BJ (cell line): ENCODE results near the gene RAD51B. TPM values are rescaled to one million over a fixed set of nuclear protein-coding genes. Genes with fewer than 3 reads are reported as not detected.

ENCODE experiments used
- CTCF ChIA-PET: fragments of 350-600 bp; formaldehyde crosslinking; extraction: SDS; loops from one replicate; lab custom pipeline; 2021; ENCODE audit warnings: antibody characterized with exemption, inconsistent platforms; lab: Yijun Ruan, JAX
- POLR2A ChIA-PET: fragments of 300-600 bp; sonication (Branson Sonifier 250); formaldehyde crosslinking; extraction: SDS; loops from one replicate; lab custom pipeline; 2021; ENCODE audit warnings: antibody characterized with exemption; lab: Charles Lee
- DNase-seq: peaks from one replicate; pipeline ENCODE4 v3.0.0-alpha.2; 2011; ENCODE audit warnings: low read depth
- H3K27me3 ChIP-seq: 2 replicates; pipeline ENCODE4 v1.6.0; 2011; ENCODE audit warnings: low read length; ENCODE audit not compliant: control insufficient read depth, insufficient read depth
- H3K36me3 ChIP-seq: 2 replicates; pipeline ENCODE4 v1.5.1; 2011; ENCODE audit warnings: low read length; ENCODE audit not compliant: control insufficient read depth, insufficient read depth
- H3K4me3 ChIP-seq: 2 replicates; pipeline ENCODE4 v1.5.1; 2011; ENCODE audit warnings: low read depth, mild to moderate bottlenecking, control low read depth, low read length
- CTCF ChIP-seq: IDR thresholded peaks from 2 replicates; pipeline ENCODE4 v1.5.1; 2011; ENCODE audit warnings: low read depth, mild to moderate bottlenecking, control low read depth, inconsistent platforms, low read length, moderate library complexity; ENCODE audit not compliant: insufficient read depth
- polyA plus RNA-seq: library from polyadenylated mRNA; depleted of rRNA; stranded (reverse); fragments of >200 nt; gene quantifications from 2 replicates; pipeline ENCODE4 v1.2.3, GENCODE V29; 2011

Gene RAD51B
- polyA plus RNA-seq, 1 experiment: 5.6 TPM

GRCh38 chr14:68471029-68471963 lies 651.7 kb downstream of the RAD51B start:
- ChIA-PET CTCF (interaction anchor here (1.1 to 1.5 kb wide), 2 partner anchors 14 to 222 kb away, joined by 3 read pairs; no protein-coding TSS in a partner anchor), POLR2A (no interaction called here)
- H3K27me3 ChIP-seq: no peaks in the 10 kb centered on the region
- H3K36me3 ChIP-seq: no peaks in the 10 kb centered on the region
- DNase-seq: no peak
- no peak for TF ChIP-seq CTCF
- no peak overlapping the region for H3K4me3 ChIP-seq

DNA sequence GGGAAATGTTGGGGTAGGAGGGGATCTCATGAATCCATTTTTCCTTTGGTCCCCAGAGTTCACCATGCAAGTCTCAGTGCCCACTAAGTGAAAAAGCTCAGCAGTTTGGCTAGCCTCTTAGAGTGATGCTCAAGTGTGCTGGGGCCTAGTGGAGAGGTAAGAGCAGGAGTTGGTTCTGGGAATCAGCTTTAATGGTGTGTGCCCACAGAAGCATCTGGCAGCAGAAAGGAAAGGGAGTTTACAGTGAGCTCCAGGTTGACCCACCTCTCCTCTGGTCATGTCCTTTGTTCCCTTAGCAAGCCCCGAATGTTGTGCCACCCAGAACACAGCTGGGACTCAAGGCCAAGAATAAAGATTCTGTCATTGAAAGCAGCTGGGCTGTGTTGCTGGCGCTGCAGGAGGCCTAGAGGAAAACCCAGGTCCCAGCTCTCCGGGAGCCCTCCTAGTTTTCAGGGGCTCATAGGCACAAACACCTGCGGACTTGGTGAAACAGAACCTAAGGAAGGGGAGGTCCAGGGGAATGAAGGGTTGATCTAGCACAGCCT lies 652.5 kb downstream of the RAD51B start:
- Histone ChIP-seq H3K27me3 (no peaks in the 10 kb centered on the region), H3K4me3 (no peak overlapping the region), H3K36me3 (no peaks in the 10 kb centered on the region)
- ChIA-PET CTCF (no interaction called here), POLR2A (no interaction called here)
- DNase-seq: no peak
- no peak for TF ChIP-seq CTCF

DNA sequence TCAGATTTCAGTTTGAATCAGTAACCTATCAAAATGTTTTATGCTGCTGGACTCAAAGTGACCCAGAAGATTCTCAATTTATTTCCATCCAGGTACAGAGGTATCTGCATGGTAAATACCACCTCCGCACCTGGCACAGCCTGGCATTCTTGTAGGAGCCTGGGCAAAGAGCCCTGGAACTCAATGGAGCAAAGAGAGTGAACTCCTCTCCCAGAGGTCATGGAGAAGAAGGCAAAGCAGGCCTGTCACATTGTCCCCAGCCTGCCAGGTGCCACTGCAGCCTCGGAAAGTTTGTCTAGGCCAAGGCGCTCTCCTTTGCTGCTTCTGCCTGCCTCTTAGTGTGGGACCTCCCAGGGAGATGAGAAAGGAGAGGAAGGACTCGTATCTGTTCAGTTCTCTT lies 653.5 kb downstream of the RAD51B start:
- no peaks in the 10 kb centered on the region for H3K36me3 ChIP-seq
- POLR2A ChIA-PET: no interaction called here
- no peaks in the 10 kb centered on the region for H3K27me3 ChIP-seq
- TF ChIP-seq CTCF: no peak
- DNase-seq: no peak
- CTCF ChIA-PET: no interaction called here
- no peak overlapping the region for H3K4me3 ChIP-seq

GRCh38 chr14:68473794-68474193 lies 654.2 kb downstream of the RAD51B start:
- POLR2A ChIA-PET: no interaction called here
- Histone ChIP-seq H3K36me3 (no peaks in the 10 kb centered on the region), H3K4me3 (no peak overlapping the region), H3K27me3 (no peaks in the 10 kb centered on the region)
- DNase-seq: no peak
- TF ChIP-seq CTCF: no peak
- CTCF ChIA-PET: no interaction called here

DNA sequence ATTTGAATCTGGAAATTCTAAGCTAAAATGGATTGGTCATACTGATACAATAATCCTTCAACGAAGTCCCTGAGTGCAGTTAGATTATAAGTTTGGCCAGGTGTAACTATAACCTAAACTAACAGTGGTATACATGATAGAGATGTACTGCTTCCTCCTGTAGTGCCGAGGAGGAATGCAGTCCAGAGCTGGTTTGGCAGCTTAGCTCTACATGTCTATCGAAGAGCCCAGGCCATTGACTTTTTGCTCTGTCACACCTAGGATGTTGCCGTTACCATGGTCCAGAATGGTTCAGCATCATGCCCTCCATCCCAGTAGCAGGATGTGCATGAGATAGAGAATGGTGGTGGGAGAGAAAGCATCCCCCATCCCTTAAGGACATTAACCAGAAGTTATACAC lies 655.2 kb downstream of the RAD51B start:
- H3K4me3 ChIP-seq: no peak overlapping the region
- H3K27me3 ChIP-seq: no peaks in the 10 kb centered on the region
- no peaks in the 10 kb centered on the region for H3K36me3 ChIP-seq
- no peak for TF ChIP-seq CTCF
- CTCF ChIA-PET: interaction anchor here (0.9 to 1.1 kb wide), 2 partner anchors 111 to 545 kb away, joined by 3 read pairs; no protein-coding TSS in a partner anchor
- no peak for DNase-seq
- POLR2A ChIA-PET: no interaction called here
